Astrocyte of the cerebellum (primary cell): Measurements from ENCODE around the gene ALDH8A1.

ENCODE experiments used
- DNase-seq: peaks from one replicate; pipeline ENCODE4 v3.0.0-alpha.2; 2011; ENCODE audit warnings: low read depth
- H3K4me3 ChIP-seq: 2 replicates; pipeline ENCODE4 v1.5.1; 2011; ENCODE audit warnings: mild to moderate bottlenecking, low read depth, low read length, moderate library complexity
- in situ Hi-C: cut with HindIII; loops from 2 replicates; pipeline ENCODE4 v1.10.0; 2017; ENCODE audit warnings: low sequenced_read_pairs
- TF ChIP-seq, protein P1 (sequence below): IDR thresholded peaks from 2 replicates; pipeline ENCODE4 v1.5.1; 2012; ENCODE audit warnings: low read length, low read depth, moderate library complexity, mild to moderate bottlenecking; ENCODE audit errors: missing control alignments

ALDH8A1 gene

DNA sequence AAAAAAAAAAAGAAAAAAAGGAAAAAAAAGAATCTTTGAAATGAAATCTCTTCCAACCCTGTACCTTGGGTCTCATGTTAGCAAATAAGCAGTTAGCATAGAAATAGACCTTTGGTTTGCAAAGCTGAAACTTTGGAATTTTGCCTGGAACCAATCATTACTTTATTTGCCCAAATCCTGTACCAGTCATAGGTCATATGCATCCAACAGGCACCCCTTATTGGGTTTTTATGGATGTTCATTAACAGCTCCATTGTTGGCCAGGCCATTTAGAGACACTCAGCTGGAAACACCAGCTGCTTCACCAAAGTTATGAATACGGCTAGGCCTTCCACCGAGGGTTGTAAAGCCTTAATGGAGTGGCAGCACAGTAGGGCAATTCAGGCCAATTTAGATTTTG is 53.0 kb downstream of the ALDH8A1 start:
- no peak overlapping the region for H3K4me3 ChIP-seq
- no peak for DNase-seq
- TF ChIP-seq, protein P1, sequence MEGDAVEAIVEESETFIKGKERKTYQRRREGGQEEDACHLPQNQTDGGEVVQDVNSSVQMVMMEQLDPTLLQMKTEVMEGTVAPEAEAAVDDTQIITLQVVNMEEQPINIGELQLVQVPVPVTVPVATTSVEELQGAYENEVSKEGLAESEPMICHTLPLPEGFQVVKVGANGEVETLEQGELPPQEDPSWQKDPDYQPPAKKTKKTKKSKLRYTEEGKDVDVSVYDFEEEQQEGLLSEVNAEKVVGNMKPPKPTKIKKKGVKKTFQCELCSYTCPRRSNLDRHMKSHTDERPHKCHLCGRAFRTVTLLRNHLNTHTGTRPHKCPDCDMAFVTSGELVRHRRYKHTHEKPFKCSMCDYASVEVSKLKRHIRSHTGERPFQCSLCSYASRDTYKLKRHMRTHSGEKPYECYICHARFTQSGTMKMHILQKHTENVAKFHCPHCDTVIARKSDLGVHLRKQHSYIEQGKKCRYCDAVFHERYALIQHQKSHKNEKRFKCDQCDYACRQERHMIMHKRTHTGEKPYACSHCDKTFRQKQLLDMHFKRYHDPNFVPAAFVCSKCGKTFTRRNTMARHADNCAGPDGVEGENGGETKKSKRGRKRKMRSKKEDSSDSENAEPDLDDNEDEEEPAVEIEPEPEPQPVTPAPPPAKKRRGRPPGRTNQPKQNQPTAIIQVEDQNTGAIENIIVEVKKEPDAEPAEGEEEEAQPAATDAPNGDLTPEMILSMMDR: no peak
- in situ Hi-C loops: no loop called here

DNA sequence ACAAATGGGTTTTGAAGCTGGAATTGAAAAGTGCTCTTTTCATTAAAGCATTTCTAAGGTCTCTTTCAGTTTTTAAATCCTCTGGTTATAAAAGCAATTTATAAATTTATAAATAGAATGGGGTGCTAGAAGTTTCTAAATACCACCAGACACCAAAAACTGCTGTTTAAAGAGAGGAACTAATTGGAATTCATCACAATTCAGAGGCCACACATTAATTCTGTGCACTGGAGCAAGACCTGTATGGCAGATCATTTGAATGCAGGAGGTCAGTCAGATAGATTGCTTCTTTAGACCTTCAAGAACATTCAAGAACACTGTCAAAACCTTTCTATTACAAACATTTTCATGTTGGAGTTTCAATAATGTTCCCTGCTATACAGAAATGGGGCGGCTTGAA is 55.1 kb downstream of the ALDH8A1 start:
- DNase-seq: no peak
- in situ Hi-C loops: no loop called here
- TF ChIP-seq, protein P1: no peak
- H3K4me3 ChIP-seq: no peak overlapping the region

DNA sequence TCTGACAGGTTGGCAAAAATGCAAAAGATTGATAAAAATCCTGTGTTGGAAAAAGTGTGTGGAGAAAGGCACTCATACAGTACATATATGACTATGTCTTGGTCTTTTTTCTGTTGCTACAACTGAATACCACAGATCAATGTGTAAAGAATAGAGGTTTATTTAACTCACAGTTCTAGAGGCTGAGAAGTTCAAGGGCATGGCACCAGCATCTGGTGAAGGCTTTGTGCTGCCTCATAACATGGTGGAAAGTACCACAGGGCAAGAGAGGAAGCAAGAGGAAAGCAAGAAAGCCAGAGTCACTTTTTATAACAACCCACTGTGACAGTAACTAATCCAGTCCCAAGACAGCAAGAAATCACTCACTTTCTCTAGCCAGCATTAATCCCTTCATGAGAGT is 57.5 kb downstream of the ALDH8A1 start:
- TF ChIP-seq, protein P1: no peak
- H3K4me3 ChIP-seq: no peak overlapping the region
- in situ Hi-C loops: no loop called here
- no peak for DNase-seq

DNA sequence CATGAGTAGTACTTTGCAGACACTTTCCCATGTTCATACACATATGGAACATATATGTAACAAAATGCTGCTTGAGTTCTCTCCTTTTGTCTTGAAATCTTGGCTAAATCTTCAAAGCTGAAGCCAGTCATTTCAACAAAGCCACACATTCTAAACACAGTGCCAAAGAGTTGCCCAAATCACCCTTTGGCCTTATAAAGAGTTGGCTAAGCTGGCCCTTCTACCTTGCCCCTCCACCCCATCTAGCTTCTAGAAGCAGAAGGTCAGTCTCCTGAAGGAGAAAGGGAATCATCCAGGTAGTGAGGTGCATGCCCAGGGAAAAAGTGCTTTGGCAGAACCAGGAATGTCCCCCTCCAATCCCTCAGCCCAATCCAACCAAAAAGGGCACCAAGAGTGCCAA is 58.3 kb downstream of the ALDH8A1 start:
- DNase-seq: no peak
- TF ChIP-seq, protein P1: no peak
- H3K4me3 ChIP-seq: no peak overlapping the region
- in situ Hi-C loops: no loop called here

DNA sequence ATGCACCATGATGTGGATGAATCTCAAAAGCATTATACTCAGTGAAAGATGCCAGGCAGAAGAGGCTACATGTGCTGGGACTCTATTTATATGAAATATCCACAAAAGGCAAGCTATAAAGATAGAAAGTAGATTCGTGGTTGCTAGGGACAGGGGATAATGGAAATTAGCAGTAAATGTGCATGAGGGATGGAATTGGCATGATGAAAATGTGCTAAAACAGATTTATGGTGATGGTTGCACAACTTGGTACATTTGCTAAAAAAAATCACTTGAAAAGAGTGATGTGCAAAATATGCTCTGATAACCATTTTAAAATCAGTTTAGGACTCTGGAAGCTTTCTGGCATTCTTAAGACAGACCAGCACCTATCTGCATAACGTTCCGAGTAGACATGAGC is 61.6 kb downstream of the ALDH8A1 start:
- no peak overlapping the region for H3K4me3 ChIP-seq
- DNase-seq: no peak
- in situ Hi-C loops: no loop called here
- TF ChIP-seq, protein P1: no peak

DNA sequence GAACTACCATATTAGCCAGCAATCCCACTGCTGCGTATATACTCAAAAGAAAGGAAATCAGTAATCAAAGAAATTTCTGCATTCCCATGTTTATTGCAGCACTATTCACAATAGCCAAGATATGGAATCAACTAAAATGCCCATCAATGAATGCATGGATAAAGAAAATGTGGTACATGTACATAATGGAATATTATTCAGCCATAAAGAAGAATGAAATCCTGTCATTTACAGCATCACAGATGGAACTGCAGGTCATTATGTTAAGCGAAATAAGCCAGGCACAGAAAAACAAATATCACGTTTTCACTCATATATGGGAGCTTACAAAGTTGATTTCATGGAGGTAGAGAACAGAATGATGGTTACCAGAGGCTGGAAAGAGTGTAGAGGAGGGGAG is 65.1 kb downstream of the ALDH8A1 start:
- TF ChIP-seq, protein P1: no peak
- no peak overlapping the region for H3K4me3 ChIP-seq
- in situ Hi-C loops: no loop called here
- DNase-seq: no peak

DNA sequence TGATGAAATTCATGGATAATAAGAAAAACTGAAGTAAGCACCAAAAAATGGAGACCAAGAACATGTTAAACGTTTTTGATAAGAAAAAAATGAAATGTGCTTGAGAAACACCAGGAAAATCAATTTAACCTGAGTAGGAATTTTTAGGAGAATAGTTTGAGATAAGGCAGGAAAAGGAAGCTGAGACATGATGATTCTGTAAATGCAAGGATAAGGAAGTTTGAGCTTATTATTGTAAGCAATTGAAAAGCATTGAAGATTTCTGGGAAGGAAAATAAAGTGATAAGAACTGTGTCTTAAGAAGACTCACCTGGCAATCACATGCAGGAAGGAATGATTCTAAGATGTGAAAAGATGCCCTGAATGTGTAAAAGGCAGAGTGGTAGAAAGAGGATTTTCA is 66.6 kb downstream of the ALDH8A1 start:
- no peak for DNase-seq
- no peak overlapping the region for H3K4me3 ChIP-seq
- in situ Hi-C loops: no loop called here
- TF ChIP-seq, protein P1: no peak
